SKM-1 treated with dmso at 0.1 percent for 144 hours (cell line): ENCODE results near the gene CCP110.

Experiments used
- DNase-seq: peaks from one replicate; lab custom pipeline; 2025; ENCODE audit not compliant: unreplicated experiment; lab: John Stamatoyannopoulos, UW

The CCP110 gene

GRCh38 chr16:19595043-19595767, 71.5 kb downstream of the CCP110 start:
- no peak for DNase-seq

GRCh38 chr16:19598805-19599510, 75.2 kb downstream of the CCP110 start:
- DNase-seq, result no peak

- DNase-seq, result no peak
Measured at GRCh38 chr16:19599968-19600716, 76.4 kb downstream of the CCP110 start.

- DNase-seq, result no peak
Measured at GRCh38 chr16:19601083-19601976, 77.6 kb downstream of the CCP110 start.
